H1 (cell line): ENCODE measurements around the gene ELMO3. TPM values are rescaled to one million over a fixed set of nuclear protein-coding genes. Genes with fewer than 3 reads are reported as not detected.

ENCODE experiments used
- BCL11A ChIP-seq, 2 experiments: IDR thresholded peaks; one replicate each; pipeline ENCODE4 v1.6.1; 2011; ENCODE audit warnings: low read depth in 2 of 2, low read length in 2 of 2, mild to moderate bottlenecking in 2 of 2
- FOSL1 ChIP-seq: IDR thresholded peaks from 2 replicates; pipeline ENCODE4 v1.6.1; 2011; ENCODE audit warnings: mild to moderate bottlenecking, low read depth, low read length, moderate library complexity; ENCODE audit not compliant: insufficient read depth
- JUN ChIP-seq: IDR thresholded peaks from 2 replicates; pipeline ENCODE4 v1.6.1; 2011; ENCODE audit warnings: low read depth, mild to moderate bottlenecking, improper control_type of control experiment, low read length
- POLR2A ChIP-seq, 2 experiments: IDR thresholded peaks; 1 replicate in 1 of 2; 2 replicates in 1 of 2; pipeline ENCODE4 v1.6.1; 2011; ENCODE audit warnings: low read depth in 2 of 2, low read length in 2 of 2, mild to moderate bottlenecking in 2 of 2; ENCODE audit errors: control extremely low read depth in 1 of 2
- RAD21 ChIP-seq, 2 experiments: IDR thresholded peaks in 1 of 2; conservative IDR thresholded peaks in 1 of 2; 2 replicates each; pipeline ENCODE4 v1.6.1; 2011; ENCODE audit warnings: low read depth in 2 of 2, low read length in 2 of 2, improper control_type of control experiment in 1 of 2, inconsistent platforms in 1 of 2, mild to moderate bottlenecking in 1 of 2, moderate library complexity in 1 of 2
- RNF2 ChIP-seq: fragments of 200-900, 300-1000 bp; sonication (generic); IDR thresholded peaks from 2 replicates; pipeline ENCODE4 v1.7.1; 2016; ENCODE audit warnings: borderline replicate concordance, low read depth, mild to moderate bottlenecking, antibody characterized with exemption, low read length; ENCODE audit not compliant: poor library complexity, severe bottlenecking; ENCODE audit errors: missing control alignments
- polyA plus RNA-seq, 7 experiments: library from polyadenylated mRNA; depleted of rRNA in 3 of 7; stranded (reverse) in 5 of 7; unstranded in 2 of 7; fragments of >200 nt in 5 of 7; fragments of 200-250 nt in 2 of 7; gene quantifications; 1 replicate in 5 of 7; 2 replicates in 1 of 7; 4 replicates in 1 of 7; pipeline versions ENCODE4 v1.2.1 to v1.2.3, GENCODE V29; 2011 to 2013; ENCODE audit warnings: missing spikeins in 2 of 7, mixed read lengths in 2 of 7
- total RNA-seq: library from RNA; stranded (reverse); fragmentation: NEBNext Ultra II Directional; extraction: Animal tissue kit (Norgen Biotek cat#: 25700); gene quantifications from 2 replicates; pipeline ENCODE4 v1.2.1, GENCODE V29; 2021

The ELMO3 gene
- total and polyA plus RNA-seq, 2 of the 8 experiments (the other 6 are each of a cell fraction or from before 2014, with no cell fraction given) = 9.6 to 10.9 TPM

- no peak for TF ChIP-seq FOSL1
- TF ChIP-seq JUN = no peak
- no peak for TF ChIP-seq RAD21 (IDR thresholded peaks at IDR 0.05 in 1 of 2, conservative IDR thresholded peaks at IDR 0.05 in 1 of 2; ENCODE audit: low read depth in 2 of 2, low read length in 2 of 2)
- TF ChIP-seq POLR2A (IDR thresholded peaks at IDR 0.05; ENCODE audit: control extremely low read depth in 1 of 2, low read depth in 2 of 2, low read length in 2 of 2) = no peak
- TF ChIP-seq BCL11A (IDR thresholded peaks at IDR 0.05; ENCODE audit: low read depth in 2 of 2, low read length in 2 of 2) = no peak
- TF ChIP-seq RNF2 = no peak
Measured at GRCh38 chr16:67181346-67181745, 17.6 kb upstream of the ELMO3 start (continued).
